GM12878 (cell line): Measurements from ENCODE around the gene CLINT1. TPM values are rescaled to one million over a fixed set of nuclear protein-coding genes. Genes with fewer than 3 reads are reported as not detected.

Source experiments
- ATAC-seq: fragments of 200-7000 bp; cut with Tn5 transposase; 3 replicates; pipeline ENCODE4 v1.9.1; 2020; ENCODE audit warnings: mild to moderate bottlenecking, moderate library complexity
- BruUV-seq: library from RNA; stranded (reverse); fragments of 400-500 nt; replicated peaks from 2 replicates; lab custom pipeline; 2021; lab: Mats Ljungman, UMichigan
- CTCF ChIA-PET: fragments of 300-600 bp; sonication (Branson Sonifier 250); formaldehyde crosslinking; extraction: SDS; loops from one replicate; lab custom pipeline; 2021; ENCODE audit warnings: inconsistent platforms; lab: Yijun Ruan, JAX
- POLR2A ChIA-PET: fragments of 350-600 bp; formaldehyde crosslinking; extraction: SDS; loops from one replicate; lab custom pipeline; 2021; ENCODE audit warnings: inconsistent platforms; lab: Charles Lee
- RAD21 ChIA-PET: fragments of 300-600 bp; sonication (Branson Sonifier 250); formaldehyde crosslinking; loops from one replicate; lab custom pipeline; 2023; ENCODE audit warnings: antibody characterized with exemption; ENCODE audit not compliant: unreplicated experiment; lab: Charles Lee
- SMC1A ChIA-PET: fragments of 300-600 bp; sonication (Branson Sonifier 250); formaldehyde crosslinking; loops from one replicate; lab custom pipeline; 2023; ENCODE audit not compliant: unreplicated experiment, uncharacterized antibody; lab: Charles Lee
- DNase-seq: peaks from one replicate; pipeline ENCODE4 v3.0.0-alpha.2; 2011; ENCODE audit warnings: low read depth, low spot score
- FAIRE-seq: peaks from 3 replicates; lab custom pipeline; 2011; peaks lifted over from hg19 to GRCh38; lab: Jason Lieb, UNC
- H2AFZ ChIP-seq: 2 replicates; pipeline ENCODE4 v1.6.0; 2011; ENCODE audit warnings: low read depth, low read length, control low read depth; ENCODE audit not compliant: control insufficient read depth
- H3K27ac ChIP-seq: 2 replicates; pipeline ENCODE4 v1.5.1; 2011; ENCODE audit warnings: control low read depth; ENCODE audit not compliant: control insufficient read depth, insufficient read depth
- H3K27me3 ChIP-seq, 2 experiments: replicated peaks in 1 of 2; 2 replicates each; pipeline versions ENCODE4 v1.6.0 to v1.6.1; 2011; ENCODE audit warnings: low read length in 1 of 2; ENCODE audit not compliant: control insufficient read depth in 2 of 2, insufficient read depth in 2 of 2
- H3K36me3 ChIP-seq, 2 experiments: 2 replicates each; pipeline ENCODE4 v1.5.1; 2011; ENCODE audit warnings: low read length in 1 of 2; ENCODE audit not compliant: control insufficient read depth in 2 of 2, insufficient read depth in 2 of 2
- H3K4me1 ChIP-seq: 2 replicates; pipeline ENCODE4 v1.6.1; 2011; ENCODE audit warnings: mild to moderate bottlenecking, low read length, moderate library complexity, mixed read lengths; ENCODE audit not compliant: control insufficient read depth, insufficient read depth
- H3K4me2 ChIP-seq: 2 replicates; pipeline ENCODE4 v1.6.0; 2011; ENCODE audit warnings: control low read depth; ENCODE audit not compliant: control insufficient read depth, insufficient read depth
- H3K4me3 ChIP-seq: fragments of 200-600 bp; sonication (generic); 2 replicates; pipeline ENCODE4 v1.5.1; 2016
- H3K79me2 ChIP-seq: 2 replicates; pipeline ENCODE4 v1.6.0; 2011; ENCODE audit warnings: low read length; ENCODE audit not compliant: control insufficient read depth, insufficient read depth
- H3K9ac ChIP-seq: 2 replicates; pipeline ENCODE4 v1.8.0; 2011; ENCODE audit warnings: low read length, control low read depth, mixed read lengths; ENCODE audit not compliant: control insufficient read depth, insufficient read depth
- H3K9me3 ChIP-seq: replicated peaks from 3 replicates; pipeline ENCODE4 v1.5.1; 2011; ENCODE audit warnings: mild to moderate bottlenecking, low read length; ENCODE audit not compliant: control insufficient read depth, insufficient read depth
- H4K20me1 ChIP-seq: 2 replicates; pipeline ENCODE4 v1.6.0; 2011; ENCODE audit not compliant: control insufficient read depth, insufficient read depth
- E2F8 ChIP-seq: fragments of 450-650 bp; IDR thresholded peaks from 2 replicates; pipeline ENCODE4 v1.6.1; 2018; ENCODE audit warnings: mild to moderate bottlenecking, low read depth, moderate library complexity; ENCODE audit not compliant: partially characterized antibody
- HDAC6 ChIP-seq: fragments of 200-600 bp; sonication (generic); IDR thresholded peaks from one replicate; pipeline ENCODE4 v1.8.0; 2017; ENCODE audit warnings: antibody characterized with exemption; ENCODE audit not compliant: unreplicated experiment
- POLR2A ChIP-seq: IDR thresholded peaks from 2 replicates; pipeline ENCODE4 v1.6.1; 2011; ENCODE audit warnings: low read depth, mild to moderate bottlenecking, low read length
- RBBP5 ChIP-seq: fragments of 200-600 bp; sonication (generic); conservative IDR thresholded peaks from 2 replicates; pipeline ENCODE4 v1.6.1; 2016
- SIX5 ChIP-seq: IDR thresholded peaks from 2 replicates; pipeline ENCODE4 v1.6.1; 2011; ENCODE audit warnings: mild to moderate bottlenecking, low read depth, low read length, moderate library complexity; ENCODE audit not compliant: severe bottlenecking
- SREBF2 ChIP-seq: IDR thresholded peaks from 2 replicates; pipeline ENCODE4 v1.6.1; 2012; ENCODE audit warnings: mild to moderate bottlenecking, low read length
- whole genome bisulfite sequencing: methylation state at CpG from one replicate; pipeline ENCODE4 v1.1.6; 2016; ENCODE audit warnings: low lambda C conversion rate; ENCODE audit not compliant: insufficient replicate concordance, insufficient coverage; ENCODE audit errors: missing lambda C conversion rate; 5-methylcytosine and 5-hydroxymethylcytosine counted together
- in situ Hi-C: fragments of 300-500 bp; cut with MboI; formaldehyde crosslinking; loops from 9 replicates; pipeline ENCODE4 v1.14.3; 2018; ENCODE audit warnings: mixed read lengths
- intact Hi-C: fragments of 100-400 bp; cut with micrococcal nuclease; formaldehyde crosslinking; loops from one replicate; pipeline ENCODE4 v1.14.2; 2022; ENCODE audit not compliant: unreplicated experiment
- polyA plus RNA-seq, 11 experiments: library from polyadenylated mRNA; depleted of rRNA in 4 of 11; unstranded in 6 of 11; stranded (reverse) in 5 of 11; fragments of >200 nt; fragmentation: Nextera tagmentation in 4 of 11; fragmentation: Illumina TruSeq in 1 of 11; extraction: Ambion mirVana in 4 of 11; extraction: Trizol in 1 of 11; gene quantifications; 1 replicate in 1 of 11; 2 replicates in 10 of 11; pipeline versions ENCODE4 v1.2.1 to v1.2.3, GENCODE V29; 2011 to 2016; ENCODE audit warnings: inconsistent platforms in 2 of 11, missing spikeins in 2 of 11, low read depth in 1 of 11
- total RNA-seq, 4 experiments: library from RNA; depleted of rRNA in 3 of 4; stranded (reverse); fragments of >200 nt in 3 of 4; fragmentation: Illumina TruSeq in 1 of 4; extraction: Trizol in 1 of 4; gene quantifications; 2 replicates each; pipeline versions ENCODE4 v1.2.1 to v1.2.3, GENCODE V29; 2013 to 2021

Gene CLINT1
- total and polyA plus RNA-seq, 10 of the 15 experiments (the other 5 are each of a cell fraction or from before 2014, with no cell fraction given), result 30.0 to 136 (median 105) TPM

GRCh38 chr5:157808043-157808442, 50.9 kb downstream of the CLINT1 start:
- intact Hi-C loops (no loop called here), in situ Hi-C loops (no loop called here)
- no peak overlapping the region for H3K4me3 ChIP-seq
- DNase-seq (no peak), FAIRE-seq (no peak), ATAC-seq (no peak)
- TF ChIP-seq SIX5 (no peak), SREBF2 (no peak), RBBP5 (no peak), E2F8 (no peak), HDAC6 (no peak), POLR2A (no peak)
- no peaks in the 10 kb centered on the region for H4K20me1 ChIP-seq
- CTCF ChIA-PET, result interaction anchor here (0.9 to 3.8 kb wide), 5 partner anchors 9 to 142 kb away, joined by 3 to 26 read pairs (median 5); no protein-coding TSS in a partner anchor
- no peaks in the 10 kb centered on the region for H3K79me2 ChIP-seq
- no peak overlapping the region for H3K4me2 ChIP-seq
- POLR2A ChIA-PET, result no interaction called here
- SMC1A ChIA-PET, result interaction anchor here (0.9 to 1.7 kb wide), 3 partner anchors 9 to 141 kb away, joined by 3 to 13 read pairs (median 4); no protein-coding TSS in a partner anchor
- peaks cover 4 to 16% of the 10 kb centered on the region in 2 experiments for H3K36me3 ChIP-seq
- no peaks in the 10 kb centered on the region for H3K9me3 ChIP-seq
- no peaks in the 10 kb centered on the region for H3K27me3 ChIP-seq
- no peaks in the 10 kb centered on the region for H3K4me1 ChIP-seq
- WGBS, result 97% methylated on average over 2 of the region's 2 CpGs
- H2AFZ ChIP-seq, result no peak overlapping the region
- no TSS peak for BruUV-seq
- no peak overlapping the region for H3K27ac ChIP-seq
- RAD21 ChIA-PET, result no interaction called here
- no peak overlapping the region for H3K9ac ChIP-seq
